ENCODE measurements around the gene SOCS7.

Gene SOCS7

GRCh38 chr17:38451030-38451839 is 99.6 kb downstream of the SOCS7 start:
- Histone ChIP-seq H3K4me1 (ENCODE audit: insufficient read depth, insufficient read length) (peaks cover 39% of the 10 kb centered on the region), H3K9me3 (ENCODE audit: insufficient read depth, low read length) (no peaks in the 10 kb centered on the region), H3K4me3 (ENCODE audit: insufficient read length, low read depth) (peak overlapping the region; percentile 57), H3K36me3 (ENCODE audit: insufficient read depth, insufficient read length, low read length) (peaks cover 13% of the 10 kb centered on the region), H3K9ac (ENCODE audit: insufficient read length, low read depth) (peak overlapping the region; percentile 83), H3K27me3 (ENCODE audit: insufficient read depth, insufficient read length) (peaks cover 13% of the 10 kb centered on the region)
- DNase-seq (ENCODE audit: low read depth, low spot score), result peak; percentile 80
- no peak for TF ChIP-seq YY1 (IDR thresholded peaks at IDR 0.05; ENCODE audit: insufficient read depth, insufficient read length)
- no peak for TF ChIP-seq ZNF274 (IDR thresholded peaks at IDR 0.05; ENCODE audit: low read depth, low read length)
- TF ChIP-seq SUZ12 (IDR thresholded peaks at IDR 0.05; ENCODE audit: extremely low read depth, insufficient read depth, insufficient read length), result no peak

- Histone ChIP-seq H3K9me3 (ENCODE audit: insufficient read depth, low read length) (no peaks in the 10 kb centered on the region), H3K36me3 (ENCODE audit: insufficient read depth, insufficient read length, low read length) (peaks cover 18% of the 10 kb centered on the region), H3K4me1 (ENCODE audit: insufficient read depth, insufficient read length) (peaks cover 44% of the 10 kb centered on the region), H3K4me3 (ENCODE audit: insufficient read length, low read depth) (peak overlapping the region; percentile 57), H3K9ac (ENCODE audit: insufficient read length, low read depth) (peak overlapping the region; percentile 83), H3K27me3 (ENCODE audit: insufficient read depth, insufficient read length) (peaks cover 13% of the 10 kb centered on the region)
- no peak for TF ChIP-seq YY1 (IDR thresholded peaks at IDR 0.05; ENCODE audit: insufficient read depth, insufficient read length)
- TF ChIP-seq ZNF274 (IDR thresholded peaks at IDR 0.05; ENCODE audit: low read depth, low read length), result no peak
- no peak for TF ChIP-seq SUZ12 (IDR thresholded peaks at IDR 0.05; ENCODE audit: extremely low read depth, insufficient read depth, insufficient read length)
- peak; percentile 75 for DNase-seq (ENCODE audit: low read depth, low spot score)
Observed at GRCh38 chr17:38451840-38452529, 100.3 kb downstream of the SOCS7 start.

- DNase-seq (ENCODE audit: low read depth, low spot score), result no peak
- H3K9ac ChIP-seq (ENCODE audit: insufficient read length, low read depth), result peak overlapping the region; percentile 75
- H3K36me3 ChIP-seq (ENCODE audit: insufficient read depth, insufficient read length, low read length), result peaks cover 20% of the 10 kb centered on the region
- H3K4me3 ChIP-seq (ENCODE audit: insufficient read length, low read depth), result peak overlapping the region; percentile 42
- H3K27me3 ChIP-seq (ENCODE audit: insufficient read depth, insufficient read length), result peaks cover 13% of the 10 kb centered on the region
- no peaks in the 10 kb centered on the region for H3K9me3 ChIP-seq (ENCODE audit: insufficient read depth, low read length)
- no peak for TF ChIP-seq SUZ12 (IDR thresholded peaks at IDR 0.05; ENCODE audit: extremely low read depth, insufficient read depth, insufficient read length)
- no peak for TF ChIP-seq ZNF274 (IDR thresholded peaks at IDR 0.05; ENCODE audit: low read depth, low read length)
- TF ChIP-seq YY1 (IDR thresholded peaks at IDR 0.05; ENCODE audit: insufficient read depth, insufficient read length), result no peak
- peaks cover 44% of the 10 kb centered on the region for H3K4me1 ChIP-seq (ENCODE audit: insufficient read depth, insufficient read length)
Observed at GRCh38 chr17:38452719-38453118, 101.1 kb downstream of the SOCS7 start.

- Histone ChIP-seq H3K4me1 (ENCODE audit: insufficient read depth, insufficient read length) (peaks cover 41% of the 10 kb centered on the region), H3K9ac (ENCODE audit: insufficient read length, low read depth) (peak overlapping the region; percentile 90), H3K27me3 (ENCODE audit: insufficient read depth, insufficient read length) (peaks cover 13% of the 10 kb centered on the region), H3K9me3 (ENCODE audit: insufficient read depth, low read length) (no peaks in the 10 kb centered on the region), H3K4me3 (ENCODE audit: insufficient read length, low read depth) (peak overlapping the region; percentile 42), H3K36me3 (ENCODE audit: insufficient read depth, insufficient read length, low read length) (peaks cover 29% of the 10 kb centered on the region)
- DNase-seq (ENCODE audit: low read depth, low spot score), result no peak
- TF ChIP-seq SUZ12 (IDR thresholded peaks at IDR 0.05; ENCODE audit: extremely low read depth, insufficient read depth, insufficient read length) (no peak), YY1 (IDR thresholded peaks at IDR 0.05; ENCODE audit: insufficient read depth, insufficient read length) (no peak), ZNF274 (IDR thresholded peaks at IDR 0.05; ENCODE audit: low read depth, low read length) (no peak)
Observed at GRCh38 chr17:38453951-38454421, 102.3 kb downstream of the SOCS7 start.

GRCh38 chr17:38454532-38454931 is 102.9 kb downstream of the SOCS7 start:
- TF ChIP-seq SUZ12 (IDR thresholded peaks at IDR 0.05; ENCODE audit: extremely low read depth, insufficient read depth, insufficient read length) (no peak), YY1 (IDR thresholded peaks at IDR 0.05; ENCODE audit: insufficient read depth, insufficient read length) (no peak), ZNF274 (IDR thresholded peaks at IDR 0.05; ENCODE audit: low read depth, low read length) (no peak)
- H3K36me3 ChIP-seq (ENCODE audit: insufficient read depth, insufficient read length, low read length), result peaks cover 34% of the 10 kb centered on the region
- DNase-seq (ENCODE audit: low read depth, low spot score), result no peak
- no peaks in the 10 kb centered on the region for H3K9me3 ChIP-seq (ENCODE audit: insufficient read depth, low read length)
- peak overlapping the region; percentile 42 for H3K4me3 ChIP-seq (ENCODE audit: insufficient read length, low read depth)
- peaks cover 13% of the 10 kb centered on the region for H3K27me3 ChIP-seq (ENCODE audit: insufficient read depth, insufficient read length)
- H3K4me1 ChIP-seq (ENCODE audit: insufficient read depth, insufficient read length), result peaks cover 39% of the 10 kb centered on the region
- peak overlapping the region; percentile 90 for H3K9ac ChIP-seq (ENCODE audit: insufficient read length, low read depth)

Data from NT2/D1 (cell line).